Stimulated activated CD4-positive, alpha-beta T cell treated with anti-CD3 and anti-CD28 coated beads, Interleukin-4, amount 100 ng/mL, for 24 hours (primary cell): ENCODE measurements around the gene GSK3B.
A peak's percentile ranks its signal among the peaks of the same experiment; 100 is the strongest.
"Not testable (repeated sequence)": the region's sequence is repeated elsewhere in the genome, so short reads cannot be mapped to it uniquely, and the experiment has no call there.

Source experiments
- DNase-seq: peaks from one replicate; pipeline ENCODE4 v3.0.0-alpha.2; 2020

The GSK3B gene

DNA sequence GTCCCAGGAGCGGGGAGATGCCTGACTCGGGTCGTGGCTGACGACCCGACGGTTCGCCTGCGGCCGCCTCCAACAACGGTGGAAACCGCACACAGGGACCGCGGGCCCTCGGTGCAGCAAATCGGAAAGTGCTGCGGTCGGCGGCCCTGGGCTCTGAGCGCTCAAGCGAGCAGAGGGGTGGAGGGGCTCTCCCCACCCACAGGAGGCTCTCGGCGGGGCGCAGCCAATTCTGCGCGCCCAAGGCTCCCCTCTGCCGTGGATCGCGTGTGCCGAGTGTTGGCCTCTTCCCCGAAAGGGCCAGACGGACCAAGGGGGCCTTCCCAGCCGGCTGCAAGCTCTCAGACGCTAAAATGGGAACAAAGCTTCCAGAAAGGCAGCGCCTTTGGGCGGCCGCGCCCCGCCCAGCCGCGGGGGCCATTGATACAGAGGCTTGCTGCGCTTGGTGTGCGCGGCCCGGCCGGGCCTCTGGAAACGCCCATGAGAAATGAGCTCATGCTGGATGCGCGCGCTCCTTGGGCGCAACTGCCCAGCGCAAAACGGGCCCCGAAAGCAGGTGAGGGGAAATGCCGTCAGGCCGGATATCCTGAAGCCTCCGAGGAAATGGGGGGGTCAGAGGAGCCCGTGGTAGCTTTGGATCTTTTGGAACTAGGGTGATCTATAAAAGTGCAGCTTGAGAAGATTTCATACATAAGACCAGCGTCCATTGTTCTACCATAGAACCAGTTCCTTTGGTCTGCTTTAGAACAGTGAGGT is 1.2 kb upstream of the GSK3B start:
- peak; percentile 88 for DNase-seq

- peak; percentile 99 for DNase-seq
Measured at GRCh38 chr3:120094776-120095225, 554 bp upstream of the GSK3B start.

DNA sequence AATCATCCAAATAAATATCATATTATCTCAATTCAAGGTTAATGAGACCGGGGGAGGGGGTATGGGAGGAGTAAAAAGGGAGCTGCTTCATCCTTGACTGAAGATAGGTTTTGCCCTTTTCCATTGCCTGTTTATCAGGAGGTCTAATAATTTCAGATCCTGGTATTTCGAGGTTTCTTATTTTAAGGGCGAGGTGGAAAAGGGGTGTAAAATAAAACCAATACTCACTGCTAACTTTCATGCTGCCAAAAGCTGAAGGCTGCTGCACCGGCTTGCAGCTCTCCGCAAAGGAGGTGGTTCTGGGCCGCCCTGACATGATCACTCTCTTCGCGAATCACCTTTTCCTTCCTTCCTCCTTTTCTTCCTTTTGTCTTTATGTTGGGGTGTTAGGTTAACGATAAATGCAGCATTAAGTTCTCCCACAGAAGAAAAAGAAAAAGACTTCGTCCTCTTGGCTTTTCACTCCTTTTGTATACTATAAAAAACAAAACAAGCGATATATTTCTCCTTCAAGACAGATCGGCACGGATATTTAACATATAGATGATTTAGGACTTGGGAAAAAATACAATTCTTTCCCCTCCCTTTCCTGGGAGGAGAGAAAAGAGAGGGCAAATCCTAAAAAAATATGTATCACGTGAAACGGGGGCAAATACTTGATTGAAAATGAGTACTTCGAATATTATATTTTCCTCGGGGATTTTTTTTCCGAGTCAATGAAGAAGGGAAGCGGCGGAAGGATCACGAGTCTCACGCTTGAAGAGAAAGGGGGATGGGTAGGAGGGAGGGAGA is 932 bp downstream of the GSK3B start:
- peak; percentile 28 for DNase-seq

DNA sequence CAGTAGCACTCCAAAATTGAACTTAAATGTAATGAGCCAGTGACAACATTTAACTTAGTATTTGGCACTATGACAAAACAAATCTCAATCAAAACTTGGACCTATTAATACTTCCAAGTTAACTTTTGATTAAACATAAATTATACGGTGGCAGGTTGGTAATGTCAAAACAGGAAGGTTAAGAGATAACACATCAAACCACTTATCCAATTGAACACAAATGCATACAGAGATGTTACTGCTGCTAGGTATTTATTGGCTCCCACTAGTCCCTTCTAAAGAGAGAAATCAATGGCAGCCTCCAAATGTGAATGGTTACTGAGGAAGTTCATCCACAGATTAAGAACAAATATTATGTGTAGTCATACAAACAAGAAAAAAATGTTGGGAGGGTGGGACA is 1.8 kb downstream of the GSK3B start:
- no peak for DNase-seq

DNA sequence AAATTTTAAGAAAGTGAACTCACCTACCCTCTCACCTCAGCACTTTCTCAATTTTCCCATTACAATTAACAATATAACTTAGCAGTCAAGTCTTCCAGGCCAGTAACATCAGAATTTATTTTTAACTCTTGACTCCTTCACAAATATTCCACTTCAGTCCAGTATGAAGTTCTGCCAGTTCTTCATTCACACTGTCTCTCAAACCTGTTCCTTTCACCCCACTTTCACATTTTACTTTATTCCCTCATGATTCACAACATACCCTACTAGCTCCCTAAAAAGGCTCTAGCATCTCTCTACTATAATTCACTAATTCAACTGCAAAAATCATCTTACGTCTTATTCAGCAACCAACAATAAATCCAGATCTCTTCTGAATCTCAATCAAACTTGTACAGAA is 3.8 kb downstream of the GSK3B start:
- DNase-seq = no peak

DNA sequence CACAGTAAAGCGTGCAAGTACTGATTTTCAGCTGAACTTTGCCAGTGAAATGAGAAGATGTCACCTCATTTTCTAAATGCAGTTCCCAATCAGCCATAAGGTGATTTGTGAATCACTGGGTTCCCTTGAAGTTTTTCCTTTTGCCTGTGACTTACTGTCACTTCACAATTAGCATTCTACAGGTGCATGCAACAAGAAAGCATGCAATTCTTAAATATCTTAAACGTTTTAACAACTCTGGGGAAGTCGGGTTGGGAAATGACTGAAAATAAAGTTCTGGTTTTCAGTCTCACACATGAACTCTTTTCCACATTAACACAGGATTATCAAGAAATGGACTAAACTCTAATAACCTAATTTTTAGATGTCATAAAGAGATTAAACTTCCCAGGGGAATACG is 5.2 kb downstream of the GSK3B start:
- DNase-seq = no peak

GRCh38 chr3:120088622-120089021 is 5.6 kb downstream of the GSK3B start:
- DNase-seq = no peak

DNA sequence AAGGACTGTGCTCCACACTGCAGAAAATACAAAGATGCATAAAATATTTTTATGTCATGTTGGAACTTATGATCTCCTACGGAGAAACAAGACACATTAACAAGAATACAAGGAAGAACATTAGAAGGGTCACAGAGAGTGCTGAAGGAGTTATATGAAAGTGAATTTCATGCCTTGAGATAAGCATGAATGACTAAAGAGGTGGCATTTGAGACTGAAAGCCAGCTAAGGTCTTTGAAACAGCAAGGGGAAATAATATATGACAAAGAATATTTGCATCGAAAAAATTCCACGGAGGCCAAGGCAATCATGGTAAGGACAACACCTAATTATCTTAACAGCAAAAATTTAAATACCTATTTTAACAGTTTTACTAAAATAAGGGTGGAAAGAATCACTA is 12.5 kb downstream of the GSK3B start:
- no peak for DNase-seq

DNA sequence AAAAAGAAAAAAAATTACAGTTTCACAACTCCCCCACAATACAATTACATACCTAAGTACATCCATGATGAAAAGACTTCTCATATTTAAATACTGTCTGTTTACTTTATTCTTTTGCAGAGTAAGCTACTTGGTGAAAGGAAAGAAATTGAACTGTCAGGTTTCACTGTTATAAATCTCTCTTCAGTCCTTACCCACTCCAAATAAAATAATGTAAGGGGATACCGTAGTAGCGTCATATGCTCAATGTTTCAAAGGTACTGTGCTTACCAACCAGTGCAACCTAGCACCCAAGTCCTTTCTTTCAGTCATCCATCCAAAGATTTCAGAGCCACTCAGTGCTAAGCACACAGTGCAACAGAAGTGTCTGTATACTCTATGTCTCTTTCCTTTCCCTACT is 13.4 kb downstream of the GSK3B start:
- no peak for DNase-seq

GRCh38 chr3:120077731-120078130 is 16.5 kb downstream of the GSK3B start:
- DNase-seq = no peak

DNA sequence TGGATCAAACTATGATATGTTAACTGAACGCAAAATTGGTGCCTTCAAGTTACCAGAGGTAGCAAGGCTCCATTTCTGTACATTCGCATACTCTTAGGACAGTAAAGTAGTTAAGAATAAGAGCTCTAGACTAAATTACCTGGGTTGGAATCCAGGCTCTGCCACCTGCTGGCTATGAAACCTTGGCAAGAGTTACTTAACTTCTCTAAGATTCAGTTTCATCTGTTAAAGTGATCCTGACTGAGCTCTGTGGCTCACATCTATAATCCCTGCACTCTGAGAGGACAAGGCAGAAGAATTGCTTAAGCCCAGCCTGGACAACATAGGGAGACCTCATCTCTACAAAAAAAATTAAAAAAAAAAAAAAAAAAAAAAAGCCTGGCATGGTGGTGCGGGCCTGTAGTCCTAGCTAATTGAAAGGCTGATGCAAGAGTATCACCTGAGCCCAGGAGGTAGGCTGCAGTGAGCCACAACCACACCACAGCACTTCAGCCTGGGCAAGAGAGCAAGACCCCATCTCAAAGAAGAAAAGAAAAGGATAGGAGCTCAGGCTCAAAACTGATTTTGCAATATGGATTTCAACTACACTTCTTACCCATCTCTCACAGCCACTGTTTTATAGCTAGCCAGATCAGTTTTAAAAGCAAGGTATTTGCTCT is 21.3 kb downstream of the GSK3B start:
- DNase-seq = no peak

GRCh38 chr3:120071259-120071658 is 23.0 kb downstream of the GSK3B start:
- DNase-seq = no peak

DNA sequence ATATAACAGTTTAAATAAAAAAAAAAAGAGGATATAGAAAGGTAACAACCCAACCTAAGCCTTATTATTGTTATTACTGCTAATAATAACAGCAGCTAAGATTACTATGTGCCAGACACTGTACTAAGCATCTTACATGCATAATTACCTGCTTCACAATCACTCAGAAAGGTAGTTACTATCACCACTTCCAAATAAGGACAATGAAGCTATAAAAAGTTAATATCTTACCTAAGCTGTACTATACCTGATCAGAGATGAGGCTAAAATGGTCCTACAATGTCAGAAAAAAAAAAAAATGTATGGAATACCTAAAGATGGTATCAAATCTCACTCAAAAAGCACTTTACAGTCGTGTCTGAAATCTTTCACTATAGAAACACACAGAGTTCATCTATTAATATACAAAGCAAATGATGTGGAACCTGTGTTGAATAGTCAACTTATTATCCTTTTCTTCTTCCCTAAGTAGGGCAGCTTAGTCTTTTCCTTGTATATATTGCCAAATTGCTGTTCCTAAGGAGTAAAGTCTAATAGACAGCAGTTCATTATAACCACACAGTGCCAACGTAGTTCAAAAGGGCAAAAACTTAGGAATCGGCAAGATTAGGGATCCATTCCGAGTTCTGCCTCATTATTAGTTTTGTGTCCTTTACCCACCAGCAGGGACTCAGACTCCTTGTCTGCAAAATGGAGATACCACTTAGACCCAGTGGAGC is 23.8 kb downstream of the GSK3B start:
- DNase-seq = no peak

DNA sequence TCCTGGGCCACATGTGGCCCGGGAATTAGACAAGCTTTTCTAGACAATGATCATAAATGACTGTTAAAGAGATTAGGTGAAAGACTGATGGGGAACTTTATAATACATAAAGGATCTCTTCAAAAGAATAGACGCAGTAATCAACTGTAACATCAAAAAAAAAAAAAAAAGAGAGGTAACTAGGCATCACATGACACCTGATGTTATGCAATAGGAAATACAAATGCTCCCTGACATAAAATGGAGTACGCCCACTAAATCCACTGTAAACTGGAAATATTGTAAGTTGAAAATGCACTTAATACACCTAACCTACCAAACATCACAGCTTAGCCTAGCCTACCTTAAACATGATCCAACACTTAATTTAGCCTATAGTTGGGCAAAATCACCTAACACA is 27.2 kb downstream of the GSK3B start:
- no peak for DNase-seq

DNA sequence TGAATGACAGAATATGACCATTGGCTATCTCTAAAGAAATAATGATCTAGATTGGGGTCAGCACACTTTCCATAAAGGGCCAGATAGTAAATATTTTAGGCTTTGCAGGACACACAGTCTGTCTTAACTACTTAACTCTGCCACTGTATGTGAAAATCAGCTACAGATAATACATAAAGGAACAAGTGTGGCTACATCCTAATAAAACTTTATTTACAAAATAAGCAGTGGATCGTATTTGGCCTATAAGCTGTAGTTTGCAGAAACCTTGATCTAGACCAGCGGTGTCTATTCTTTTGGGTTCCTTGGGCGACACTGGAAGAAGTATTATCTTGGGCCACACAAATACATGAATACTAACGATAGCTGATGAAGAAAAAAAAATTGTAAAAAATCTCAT is 27.6 kb downstream of the GSK3B start:
- no peak for DNase-seq

GRCh38 chr3:120064641-120065040 is 29.6 kb downstream of the GSK3B start:
- no peak for DNase-seq

- no peak for DNase-seq
Measured at GRCh38 chr3:120062474-120062873, 31.8 kb downstream of the GSK3B start.

DNA sequence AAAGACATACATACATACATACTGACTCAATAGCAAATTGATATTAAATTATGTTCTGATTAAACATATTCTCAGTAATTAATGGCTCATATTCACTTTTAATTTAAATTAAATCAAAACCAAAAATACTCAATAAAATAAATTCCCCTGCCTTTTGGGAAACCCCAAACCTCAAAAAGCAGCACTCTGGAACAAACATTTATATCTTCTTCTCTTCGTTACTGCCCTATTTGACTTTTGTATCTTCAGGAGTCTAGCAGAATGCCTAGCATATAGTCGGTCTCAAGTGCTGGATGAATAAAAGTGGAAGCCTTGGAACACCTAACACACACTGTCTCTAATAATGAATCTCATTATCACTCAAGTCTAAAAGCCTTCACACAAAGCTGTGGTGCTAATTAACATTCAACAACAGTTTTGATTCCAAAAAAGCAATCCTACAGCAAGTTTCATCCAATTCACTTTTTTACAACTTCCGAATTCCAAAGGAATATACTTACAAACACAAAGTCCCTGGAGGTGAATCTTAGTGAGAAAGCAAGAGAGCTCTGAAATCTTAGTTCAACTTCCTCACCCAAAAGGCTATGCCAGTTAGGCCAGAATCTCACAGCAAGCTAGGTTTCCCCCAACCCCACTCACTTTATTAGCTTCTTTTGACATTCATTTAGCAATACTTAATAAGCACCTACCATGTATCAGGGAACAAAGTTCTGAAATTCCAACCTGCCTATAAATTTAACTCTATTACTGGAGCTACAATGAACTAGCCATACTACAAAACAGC is 35.0 kb downstream of the GSK3B start:
- no peak for DNase-seq

DNA sequence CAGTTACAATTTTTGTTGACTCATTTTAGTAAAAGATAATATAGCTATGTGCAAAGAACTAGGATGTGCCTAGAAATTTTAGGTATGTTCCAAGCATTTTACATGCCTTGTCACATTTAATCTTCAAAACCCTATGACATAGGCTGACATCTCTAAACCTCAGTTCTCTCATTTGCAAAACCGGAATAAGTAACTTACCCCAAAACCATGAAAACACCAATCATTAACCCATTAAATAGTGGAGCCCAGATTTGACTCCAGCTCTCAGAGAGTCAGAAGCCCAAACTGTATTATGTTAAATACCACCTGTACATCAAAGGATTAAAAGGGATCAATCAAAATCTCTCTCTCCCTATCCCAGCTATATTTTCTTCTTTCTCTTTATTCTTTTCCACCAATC is 36.6 kb downstream of the GSK3B start:
- DNase-seq = no peak

DNA sequence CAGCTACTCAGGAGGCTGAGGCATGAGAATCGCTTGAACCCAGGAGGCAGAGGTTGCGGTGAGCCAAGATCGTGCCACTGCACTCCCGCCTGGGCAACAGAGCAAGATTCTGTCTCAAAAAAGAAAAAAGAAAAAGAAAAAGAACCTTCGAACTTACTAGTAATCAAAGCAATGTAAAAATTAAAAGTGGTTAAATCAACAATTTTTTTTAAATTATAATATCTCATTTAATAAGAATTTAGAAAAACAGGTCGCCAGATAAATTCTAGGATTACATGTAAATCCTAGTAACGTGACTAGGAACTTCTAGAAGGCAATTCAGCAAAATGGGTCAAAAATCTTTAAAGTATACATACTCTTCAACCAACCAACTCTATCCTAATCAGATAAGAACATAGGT is 37.2 kb downstream of the GSK3B start:
- no peak for DNase-seq

GRCh38 chr3:120053647-120054046 is 40.6 kb downstream of the GSK3B start:
- not testable (repeated sequence) for DNase-seq

- no peak for DNase-seq
Measured at GRCh38 chr3:120052677-120053076, 41.6 kb downstream of the GSK3B start.
